ENCODE measurements around the gene USP46.
A peak's percentile ranks its signal among the peaks of the same experiment; 100 is the strongest.

Gene USP46, protein sequence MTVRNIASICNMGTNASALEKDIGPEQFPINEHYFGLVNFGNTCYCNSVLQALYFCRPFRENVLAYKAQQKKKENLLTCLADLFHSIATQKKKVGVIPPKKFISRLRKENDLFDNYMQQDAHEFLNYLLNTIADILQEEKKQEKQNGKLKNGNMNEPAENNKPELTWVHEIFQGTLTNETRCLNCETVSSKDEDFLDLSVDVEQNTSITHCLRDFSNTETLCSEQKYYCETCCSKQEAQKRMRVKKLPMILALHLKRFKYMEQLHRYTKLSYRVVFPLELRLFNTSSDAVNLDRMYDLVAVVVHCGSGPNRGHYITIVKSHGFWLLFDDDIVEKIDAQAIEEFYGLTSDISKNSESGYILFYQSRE

DNA sequence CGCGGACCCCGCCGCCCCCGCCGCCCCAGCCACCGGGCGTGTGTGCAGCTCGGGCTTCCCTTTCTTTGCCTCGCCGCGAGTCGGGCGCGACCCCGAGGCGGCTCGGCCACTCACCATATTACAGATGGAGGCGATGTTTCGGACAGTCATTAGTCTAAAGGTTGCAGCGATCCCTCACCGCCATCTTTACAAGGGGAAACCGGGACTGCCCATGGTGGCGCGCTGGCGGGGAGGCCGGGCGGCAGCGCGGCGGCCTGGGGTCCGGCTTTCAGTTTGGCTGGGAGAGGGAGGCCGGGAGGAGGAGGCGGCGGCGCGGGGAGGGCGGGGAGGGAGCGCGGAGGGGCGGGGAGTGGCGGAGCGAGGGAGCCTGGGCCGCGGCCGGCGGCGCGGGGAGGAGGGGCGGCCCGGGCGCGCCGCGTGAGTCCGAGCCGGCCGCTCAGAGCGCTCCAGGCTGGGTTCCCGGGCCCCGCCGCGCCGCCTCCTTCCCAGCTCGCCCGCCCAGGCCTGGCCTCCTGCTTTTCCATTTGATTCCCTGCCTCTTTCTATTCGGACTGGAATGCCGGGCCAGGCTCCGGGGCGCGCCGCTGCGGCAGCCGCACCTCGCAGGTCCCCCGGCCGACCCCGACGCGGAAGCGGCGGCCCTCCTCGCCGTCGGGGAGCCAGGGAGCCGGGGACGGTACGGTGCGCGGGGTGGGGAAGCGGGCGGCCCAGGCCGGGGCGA, at the start of gene USP46:
TSS of gene USP46 (minus strand) at position 301 of the 721 bp plus-strand sequence. CDS start at position 150, 151 bp downstream.
- DNase-seq = peak; percentile 60 to 67

DNA sequence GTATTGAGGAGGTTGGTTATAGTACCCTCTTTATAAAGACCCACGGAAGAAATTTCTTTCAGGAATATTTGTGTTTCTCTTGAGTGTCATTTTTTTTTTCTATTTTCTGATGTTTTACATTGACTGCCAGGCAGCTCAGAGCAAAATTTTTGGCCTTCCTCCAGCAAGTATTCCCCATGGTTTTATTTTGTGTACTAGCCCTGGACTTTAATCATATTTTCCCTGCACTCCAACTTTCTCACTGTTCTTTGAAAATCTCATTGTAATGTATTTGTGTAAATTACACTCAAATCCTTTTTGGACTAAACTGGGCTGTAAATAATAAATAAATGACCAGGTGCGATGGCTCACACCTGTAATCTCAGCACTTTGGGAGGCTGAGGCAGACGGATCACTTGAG, 45.6 kb upstream of the USP46 start:
- no peak for DNase-seq

DNA sequence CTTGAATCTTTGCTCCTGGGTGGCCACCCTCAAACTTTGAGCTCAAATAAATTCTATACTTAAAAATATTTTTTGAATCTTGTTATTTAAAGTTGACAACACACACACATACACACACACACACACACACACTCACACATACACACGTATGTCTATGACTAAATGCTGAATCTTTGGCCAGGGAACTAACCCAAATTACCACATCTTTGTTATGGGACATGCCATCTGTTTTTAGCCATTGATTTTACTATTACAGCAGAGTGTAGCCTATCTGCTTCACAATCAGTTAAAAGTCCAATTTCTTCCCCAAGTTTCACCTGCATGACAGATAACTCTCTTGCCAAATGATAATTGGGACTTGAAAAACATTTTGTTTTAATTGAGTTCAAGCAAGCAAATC, 45.0 kb upstream of the USP46 start:
- DNase-seq = no peak

DNA sequence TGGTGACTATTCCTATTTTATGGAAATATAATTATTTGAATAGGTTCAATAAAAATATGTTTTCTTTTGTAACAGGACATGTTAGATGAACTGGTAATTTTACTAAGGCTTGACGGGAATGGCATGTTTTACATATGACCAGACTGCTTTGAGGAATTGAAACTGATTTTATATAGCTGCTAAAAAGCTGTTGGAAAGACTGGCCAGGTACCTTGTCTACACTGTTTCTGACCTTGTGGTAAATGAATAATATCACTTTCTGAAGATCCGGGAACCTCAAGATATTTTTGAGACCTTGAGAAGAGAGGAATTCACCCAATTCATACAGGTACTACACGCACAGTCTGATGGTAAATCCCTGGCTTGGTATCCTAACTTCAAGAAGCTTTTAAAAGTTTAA, 42.1 kb upstream of the USP46 start:
- no peak for DNase-seq

DNA sequence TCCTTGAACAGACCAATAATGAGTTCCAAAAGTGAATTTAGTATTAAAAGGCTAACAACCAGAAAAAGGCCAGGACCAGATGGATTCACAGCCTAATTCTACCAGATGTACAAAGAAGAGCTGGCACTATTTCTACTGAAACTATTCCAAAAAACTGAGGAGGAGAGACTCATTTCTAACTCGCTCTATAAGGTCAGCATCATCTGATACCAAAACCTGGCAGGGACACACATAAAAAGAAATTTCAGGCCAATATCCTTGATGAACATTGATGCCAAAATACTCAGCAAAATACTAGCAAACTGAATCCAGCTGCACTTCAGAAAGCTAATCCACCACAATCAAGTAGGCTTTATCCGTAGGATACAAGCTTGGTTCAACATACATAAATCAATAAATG, 35.8 kb upstream of the USP46 start:
- no peak for DNase-seq

DNA sequence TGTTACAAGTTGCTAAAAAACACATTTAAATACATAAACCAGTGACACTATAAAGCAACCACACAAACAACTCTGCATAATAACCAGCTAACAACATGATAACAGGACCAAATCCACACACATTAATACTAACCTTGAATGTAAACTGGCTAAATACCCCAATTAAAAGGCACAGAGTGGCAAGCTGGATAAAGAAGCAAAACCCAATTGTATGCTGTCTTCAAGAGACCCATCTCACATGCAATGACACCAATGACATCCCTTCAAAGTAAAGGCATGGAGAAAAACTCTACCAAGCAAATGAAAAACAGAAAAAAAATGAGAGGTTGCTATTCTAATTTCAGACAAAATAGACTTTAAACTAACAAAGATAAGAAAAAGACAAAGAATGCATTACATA, 34.4 kb upstream of the USP46 start:
- DNase-seq = no peak

DNA sequence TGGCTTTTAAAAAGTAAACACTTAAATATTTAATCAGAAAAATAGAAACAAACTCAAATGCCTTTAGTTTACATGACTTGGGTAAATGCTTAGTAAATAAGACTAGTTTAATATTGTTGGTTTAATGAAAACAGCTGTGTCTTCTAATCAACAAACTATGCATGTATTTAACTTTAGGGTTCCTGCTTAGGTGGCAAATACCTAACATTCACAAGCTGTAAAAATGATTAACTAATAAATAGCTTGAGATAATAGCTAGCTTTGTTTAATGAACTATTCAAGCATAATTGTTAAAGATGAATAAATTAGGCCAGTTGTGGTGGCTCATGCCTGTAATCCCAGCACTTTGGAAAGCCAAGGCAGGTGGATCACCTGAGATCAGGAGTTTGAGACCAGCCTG, 30.0 kb upstream of the USP46 start:
- no peak for DNase-seq

DNA sequence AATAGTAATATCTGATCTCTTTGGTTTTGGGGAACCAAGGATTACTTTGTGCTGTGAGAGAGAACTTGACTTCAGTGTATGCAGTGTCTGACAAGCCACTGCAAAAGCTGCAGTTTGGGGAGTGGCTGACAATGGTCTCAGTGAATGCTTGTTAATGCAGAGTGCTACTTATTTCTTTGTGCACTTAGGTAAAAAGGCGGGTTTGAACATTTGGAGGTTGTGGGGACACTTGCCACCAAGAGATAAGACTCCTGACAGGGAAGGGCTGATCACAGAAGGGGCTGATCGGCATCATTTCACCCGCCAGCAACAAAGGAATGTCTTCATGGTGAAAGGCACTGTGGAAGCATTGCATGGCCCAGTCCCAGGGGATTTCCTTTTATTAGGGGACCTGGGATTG, 28.6 kb upstream of the USP46 start:
- no peak for DNase-seq

DNA sequence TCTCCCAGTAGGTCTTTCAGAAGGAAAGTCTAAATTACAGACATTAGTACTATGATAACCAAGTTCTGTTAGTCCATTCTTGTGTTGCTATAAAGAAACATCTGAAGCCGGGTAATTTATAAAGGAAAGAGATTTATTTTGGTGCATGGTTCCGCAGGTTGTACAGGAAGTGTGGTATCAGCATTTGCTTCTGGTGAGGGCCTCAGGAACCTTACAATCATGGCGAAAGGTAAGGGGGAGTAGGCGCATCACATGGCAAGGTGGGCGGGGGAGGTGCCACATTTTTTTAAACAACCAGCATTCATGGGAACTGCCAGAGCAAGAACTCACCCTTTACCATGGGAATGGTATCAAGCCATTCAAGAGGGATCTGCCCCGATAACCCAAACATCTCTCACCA, 26.2 kb upstream of the USP46 start:
- DNase-seq = no peak

DNA sequence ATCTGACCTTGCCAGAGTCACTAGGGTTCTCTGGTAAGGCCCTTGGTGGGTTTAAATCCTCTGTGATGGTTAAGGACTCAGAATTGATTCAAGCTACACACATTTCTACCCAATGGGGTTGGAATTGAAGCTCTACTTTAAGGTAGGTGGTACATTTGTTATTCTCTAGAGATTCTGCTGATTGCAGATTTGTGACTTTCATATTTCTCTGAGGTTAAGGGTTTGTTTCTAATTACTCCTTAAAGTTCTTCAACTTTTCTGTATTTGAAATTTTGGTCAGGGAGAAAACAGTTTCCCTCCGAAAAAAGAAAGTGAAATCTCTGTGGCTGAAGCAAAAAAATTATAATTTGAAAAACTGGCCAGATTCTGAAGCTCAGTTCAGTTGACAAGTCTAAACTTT, 25.8 kb upstream of the USP46 start:
- no peak for DNase-seq

DNA sequence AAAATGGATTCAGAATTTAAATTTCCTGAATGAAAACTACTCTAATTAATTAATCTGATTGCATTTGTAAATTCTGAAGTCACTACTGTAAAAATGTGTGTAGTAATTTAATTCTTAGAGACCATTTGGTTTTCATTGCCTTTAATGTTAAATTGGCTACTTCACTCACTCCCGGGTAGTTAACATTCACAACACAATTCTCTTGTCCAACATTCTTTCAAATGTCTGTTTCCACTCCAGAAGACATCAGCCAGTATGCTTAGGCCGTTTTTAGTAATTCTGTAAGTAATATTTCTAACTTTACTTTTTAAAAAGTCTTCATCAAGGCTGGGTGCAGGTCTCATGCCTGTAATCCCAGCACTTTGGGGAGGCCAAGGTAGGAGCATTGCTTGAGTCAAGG, 21.3 kb upstream of the USP46 start:
- DNase-seq = no peak

DNA sequence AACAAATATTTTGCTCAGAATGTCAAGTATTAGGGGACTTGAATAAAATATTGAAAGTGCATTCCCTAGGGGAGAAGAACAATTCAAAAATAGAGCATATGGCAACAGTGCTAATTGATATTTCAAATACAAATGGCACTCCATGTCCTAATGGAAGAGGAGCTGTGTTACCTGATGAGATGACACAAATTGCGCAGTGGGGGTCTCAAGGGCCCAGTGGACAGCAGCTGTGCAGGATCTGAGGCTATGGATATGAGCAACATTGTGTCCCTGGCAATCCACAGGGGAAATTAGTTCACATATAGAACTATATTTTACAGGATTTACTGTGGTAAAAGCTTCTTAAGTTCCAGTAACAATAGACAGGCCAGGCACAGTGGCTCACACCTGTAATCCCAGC, 17.4 kb upstream of the USP46 start:
- DNase-seq = no peak

DNA sequence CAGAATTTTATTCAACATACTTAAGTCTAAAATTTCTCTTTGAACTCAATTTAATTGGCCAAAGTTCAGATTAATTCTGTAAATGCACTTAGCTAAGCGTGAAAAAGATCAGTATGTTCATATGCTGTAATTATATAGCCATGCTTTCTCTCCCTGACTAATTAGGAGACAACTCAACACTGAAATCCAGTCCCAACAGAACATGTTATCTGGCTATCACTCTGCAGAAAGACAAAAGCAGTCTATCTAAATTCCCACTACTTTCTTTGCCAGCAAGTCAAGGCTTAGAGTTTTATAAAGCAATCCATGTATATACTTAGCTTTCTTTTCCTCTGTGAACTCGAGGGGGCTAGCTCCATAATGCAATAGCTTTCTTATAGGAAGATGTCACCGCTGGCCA, 16.0 kb upstream of the USP46 start:
- DNase-seq = no peak

DNA sequence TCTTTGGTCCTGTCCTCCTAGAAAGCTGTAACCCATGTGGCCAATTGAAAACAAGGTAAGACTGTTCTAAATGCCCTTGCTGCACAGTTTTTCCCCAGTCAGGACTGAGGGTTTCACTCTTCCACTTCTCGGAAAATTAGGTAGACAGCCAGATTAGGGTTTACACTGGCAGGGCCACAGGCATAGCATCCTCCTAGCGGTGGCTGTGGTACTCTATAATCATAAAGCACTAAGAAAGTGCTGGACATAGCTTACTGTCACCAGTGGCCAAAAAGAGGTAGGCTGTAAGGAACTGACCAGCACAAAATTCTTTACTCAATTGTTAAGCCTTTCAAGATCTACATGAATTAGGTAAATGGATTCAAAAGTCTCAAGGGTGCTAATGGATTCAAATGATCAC, 11.6 kb upstream of the USP46 start:
- no peak for DNase-seq

DNA sequence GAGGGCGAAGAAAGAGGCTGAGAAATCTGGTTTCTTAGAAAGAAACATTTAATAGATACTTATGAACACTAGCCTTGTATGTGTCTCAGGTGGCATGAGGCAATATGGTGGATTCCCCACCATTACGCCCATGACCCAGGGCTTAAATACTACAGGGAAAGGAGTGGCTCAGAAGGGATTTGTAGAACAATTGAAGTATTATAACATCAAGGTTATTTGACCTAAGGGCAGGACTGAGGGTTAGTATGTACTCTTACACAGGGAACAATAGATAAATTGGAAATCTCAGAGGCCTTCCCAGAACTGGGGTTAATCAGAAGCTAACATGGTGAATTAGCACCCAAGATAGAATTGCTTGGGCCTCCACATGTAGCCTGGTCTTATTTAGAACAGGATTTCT, 11.0 kb upstream of the USP46 start:
- DNase-seq = no peak

DNA sequence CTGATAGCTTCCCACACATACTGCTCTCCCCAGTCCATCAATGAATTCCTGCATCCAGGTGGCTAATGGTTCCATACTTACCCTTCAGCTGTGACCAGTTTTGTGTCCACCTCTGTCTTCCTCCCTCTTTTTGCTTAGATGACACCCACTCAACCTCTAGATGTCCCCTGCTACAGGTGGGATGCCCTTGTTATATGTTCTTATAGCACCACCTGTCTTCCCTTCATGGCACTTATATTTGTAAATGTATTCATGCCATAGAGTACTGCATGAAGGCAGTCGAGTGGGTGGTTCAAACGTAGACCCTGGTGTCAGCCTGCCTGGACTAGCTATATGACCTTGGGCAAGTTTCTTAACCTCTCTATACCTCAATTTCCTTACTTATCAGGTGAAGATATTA, 6.5 kb upstream of the USP46 start:
- DNase-seq = no peak

DNA sequence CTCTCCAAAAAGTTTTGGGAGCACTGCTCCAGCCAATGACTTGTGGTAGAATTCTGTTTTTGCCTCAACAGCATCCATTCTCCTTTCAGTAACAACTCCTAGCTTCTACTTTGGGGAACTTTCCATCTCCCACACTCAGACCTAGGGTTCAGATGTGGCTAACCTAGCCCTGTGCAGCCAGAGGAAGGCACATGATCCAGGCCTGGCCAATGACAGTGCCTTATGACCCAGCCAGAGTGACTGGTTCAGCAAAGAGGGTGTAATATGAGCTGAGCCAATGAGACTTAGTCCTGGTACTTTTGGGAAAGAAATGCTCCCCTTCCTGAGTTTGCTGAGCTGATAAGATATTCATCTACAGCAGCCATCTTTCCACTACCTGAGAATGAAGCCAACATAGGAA, 5.4 kb upstream of the USP46 start:
- DNase-seq = no peak

DNA sequence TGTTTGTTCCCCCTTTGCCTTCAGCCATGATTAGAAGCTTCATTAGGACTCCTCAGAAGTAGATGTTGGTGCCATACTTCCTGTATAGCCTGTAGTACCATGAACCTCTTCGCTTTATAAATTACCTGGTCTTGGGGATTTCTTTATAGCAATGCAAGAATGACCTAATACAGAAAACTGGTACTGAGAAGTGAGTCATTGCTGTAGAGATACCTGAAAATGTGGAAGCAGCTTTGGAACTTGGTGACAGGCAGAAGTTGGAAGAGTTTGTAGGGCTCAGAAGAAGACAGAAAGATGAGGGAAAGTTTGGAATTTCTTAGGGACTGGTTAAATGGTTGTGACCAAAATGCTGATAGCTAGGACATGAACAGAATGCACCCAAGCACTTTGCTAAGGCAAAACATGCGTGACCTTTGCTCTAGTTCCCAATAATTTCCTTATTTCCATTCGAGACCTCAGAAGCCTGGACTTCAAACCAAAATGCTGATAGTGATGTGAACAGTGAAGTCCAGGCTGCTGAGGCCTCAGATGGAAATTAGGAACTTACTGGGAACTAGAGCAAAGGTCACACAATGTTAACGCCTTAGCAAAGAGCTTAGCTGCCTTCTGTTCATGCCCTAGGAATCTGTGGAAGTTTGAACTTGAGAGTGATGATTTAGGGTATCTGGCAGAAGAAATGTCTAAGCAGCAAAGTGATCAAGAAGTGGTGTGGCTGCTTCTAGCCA, 3.0 kb upstream of the USP46 start:
- DNase-seq = no peak

DNA sequence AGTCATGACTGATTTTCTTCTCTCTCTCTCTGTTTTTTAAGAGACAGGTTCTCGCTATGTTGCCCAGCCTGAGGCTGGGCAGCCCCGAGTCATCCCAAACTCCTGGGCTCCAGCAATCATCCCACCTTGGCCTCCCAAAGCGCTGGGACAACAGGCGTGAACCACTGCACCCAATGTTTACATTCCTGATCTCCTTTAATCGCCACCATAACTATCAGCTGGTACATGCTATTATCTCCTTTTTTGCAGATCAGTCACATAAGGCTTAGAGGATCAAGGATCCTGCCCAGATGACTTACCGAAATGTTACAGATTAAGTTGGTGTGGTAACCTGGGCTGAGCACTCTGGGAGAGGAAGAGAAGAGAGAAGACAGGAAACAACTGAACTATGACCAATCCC, 1.5 kb upstream of the USP46 start:
- no peak for DNase-seq

DNA sequence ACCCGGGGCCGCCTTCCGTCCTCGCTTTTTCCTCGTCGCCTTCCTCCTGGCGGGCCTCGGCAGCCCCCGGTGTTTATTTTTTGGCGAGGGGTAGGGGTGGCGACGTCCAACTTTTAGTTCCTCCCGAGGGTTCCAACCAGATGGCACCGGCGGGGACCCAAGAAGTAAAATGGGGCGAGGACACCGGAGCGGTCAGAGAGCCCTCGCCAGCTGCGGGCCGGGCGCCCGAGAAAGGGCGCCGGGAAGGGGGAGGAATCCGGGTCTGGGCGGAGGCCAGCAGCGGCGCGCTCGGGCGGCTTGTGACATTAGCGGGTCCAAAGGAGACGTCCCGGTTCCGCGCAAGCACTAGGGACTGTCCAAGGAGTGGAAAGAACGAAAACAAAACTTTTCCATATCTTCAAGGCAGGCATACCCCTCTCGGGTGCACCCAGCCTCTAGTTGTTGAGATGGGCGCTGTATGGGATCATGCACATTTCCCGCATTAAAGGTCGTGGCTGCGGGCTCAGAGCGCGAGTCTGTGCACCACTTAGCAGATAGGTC, 691 bp upstream of the USP46 start:
- peak; percentile 38 to 39 for DNase-seq

DNA sequence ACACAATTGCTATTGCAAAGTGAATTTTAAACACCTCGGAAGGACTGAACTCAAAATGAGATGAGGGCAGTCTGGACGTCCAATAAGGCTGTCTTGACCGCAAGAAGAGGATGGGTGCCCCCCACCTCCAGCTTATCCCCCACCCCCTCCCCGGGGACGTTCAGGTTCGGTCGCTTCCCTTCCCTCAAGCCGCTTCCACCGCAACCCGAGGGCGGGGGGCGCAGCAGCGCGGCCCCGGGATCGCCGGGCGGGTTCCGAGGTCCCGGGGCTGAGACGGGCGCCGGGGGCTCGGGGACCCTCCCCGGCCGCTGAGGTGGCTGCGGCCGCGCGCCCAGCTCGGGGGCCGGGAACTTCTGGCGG, 480 bp downstream of the USP46 start:
- DNase-seq = no peak

DNA sequence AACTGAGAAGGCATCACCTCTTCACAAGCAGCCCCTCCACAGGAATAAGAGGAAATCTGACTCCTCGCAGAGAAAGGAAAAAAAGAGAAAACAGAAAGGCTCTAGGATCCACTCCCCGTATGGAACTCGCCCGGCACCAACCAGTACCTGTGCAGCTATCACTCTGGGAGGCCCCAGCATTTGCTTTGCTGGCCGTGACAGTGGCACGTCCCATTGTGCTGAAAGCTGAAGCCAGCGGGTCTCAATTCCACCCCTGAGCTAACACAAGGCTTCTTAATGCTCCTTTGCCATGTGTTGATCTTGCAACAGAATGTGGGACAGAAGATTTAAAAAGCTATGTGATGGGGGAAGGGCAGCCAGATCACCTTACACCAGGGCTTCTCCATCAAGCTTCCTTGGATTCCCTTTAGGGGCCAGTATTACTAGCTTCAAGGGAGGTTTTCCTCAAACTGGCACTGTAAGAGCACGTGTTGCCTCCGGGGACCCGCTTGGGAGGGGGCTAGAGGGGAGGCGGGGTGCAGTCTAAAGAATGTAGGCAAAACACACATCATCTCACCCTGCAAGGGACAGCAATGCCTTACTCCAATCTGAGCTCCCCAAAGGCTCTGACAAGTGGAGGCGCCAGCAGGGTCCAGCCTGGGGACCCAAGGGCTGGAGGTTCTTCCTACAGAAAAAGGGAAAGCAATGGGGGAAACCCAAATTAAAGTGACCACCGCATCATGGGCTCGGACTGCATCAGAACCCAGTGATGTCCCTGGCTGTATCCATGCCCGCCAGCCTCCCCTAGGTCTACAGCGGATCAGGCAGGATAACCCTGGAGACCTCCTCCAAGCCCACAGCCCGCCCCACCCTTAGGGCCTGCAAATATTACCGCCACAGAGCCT, 1.2 kb downstream of the USP46 start:
- DNase-seq = no peak

DNA sequence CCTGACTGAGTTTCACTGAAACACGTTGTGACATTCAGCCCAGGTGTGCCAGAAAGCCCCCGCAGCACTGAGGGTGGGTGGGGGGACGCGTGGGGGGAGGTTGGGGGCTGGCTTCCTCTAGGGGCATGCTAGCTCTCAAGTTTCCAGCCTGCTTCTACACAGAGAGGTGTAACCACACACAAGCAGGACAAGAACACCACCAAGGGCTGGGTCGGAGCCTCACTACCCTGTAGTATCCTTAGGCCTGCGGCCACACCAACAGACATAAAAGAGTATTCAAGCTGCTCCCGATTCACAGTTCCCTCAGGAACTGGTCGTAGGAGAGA, 1.8 kb downstream of the USP46 start:
- no peak for DNase-seq

Measured in activated CD4-positive, alpha-beta T cell treated with anti-CD3 and anti-CD28 coated beads, Interleukin-2, amount 50 U/mL, for 48 hours (primary cell).